Progenitor cell of endocrine pancreas (in vitro differentiated cells): ENCODE results near the gene PRKN. TPM values are rescaled to one million over a fixed set of nuclear protein-coding genes. Genes with fewer than 3 reads are reported as not detected.

Source experiments
- DNase-seq: peaks from one replicate; pipeline ENCODE4 v3.0.0; 2021; ENCODE audit warnings: low spot score; ENCODE audit not compliant: unreplicated experiment
- H3K27ac Mint-ChIP-seq: 2 replicates; pipeline ENCODE4 v1.8.0; 2021; ENCODE audit warnings: mild to moderate bottlenecking, moderate library complexity, mixed read lengths
- H3K27me3 Mint-ChIP-seq: 2 replicates; pipeline ENCODE4 v1.8.0; 2021; ENCODE audit warnings: mixed read lengths
- H3K36me3 Mint-ChIP-seq: 2 replicates; pipeline ENCODE4 v1.8.0; 2022; ENCODE audit warnings: mixed read lengths; ENCODE audit not compliant: insufficient read depth
- H3K4me1 Mint-ChIP-seq: 2 replicates; pipeline ENCODE4 v1.8.0; 2021; ENCODE audit warnings: low read depth, mixed read lengths
- H3K4me3 Mint-ChIP-seq: 2 replicates; pipeline ENCODE4 v1.8.0; 2021; ENCODE audit warnings: low read depth, mild to moderate bottlenecking, moderate library complexity, mixed read lengths
- H3K9me3 Mint-ChIP-seq: 2 replicates; pipeline ENCODE4 v1.8.0; 2021; ENCODE audit warnings: low read depth, mixed read lengths
- CTCF ChIP-seq: fragments of 200-600 bp; sonication (generic); IDR thresholded peaks from one replicate; pipeline ENCODE4 v1.5.0; 2021; ENCODE audit warnings: antibody characterized with exemption, mild to moderate bottlenecking; ENCODE audit not compliant: unreplicated experiment
- total RNA-seq: library from RNA; stranded (reverse); gene quantifications from 2 replicates; pipeline ENCODE4 v1.2.1, GENCODE V29; 2021

PRKN gene
- total RNA-seq, 1 donor from 2014 or later: 4.6 TPM

DNA sequence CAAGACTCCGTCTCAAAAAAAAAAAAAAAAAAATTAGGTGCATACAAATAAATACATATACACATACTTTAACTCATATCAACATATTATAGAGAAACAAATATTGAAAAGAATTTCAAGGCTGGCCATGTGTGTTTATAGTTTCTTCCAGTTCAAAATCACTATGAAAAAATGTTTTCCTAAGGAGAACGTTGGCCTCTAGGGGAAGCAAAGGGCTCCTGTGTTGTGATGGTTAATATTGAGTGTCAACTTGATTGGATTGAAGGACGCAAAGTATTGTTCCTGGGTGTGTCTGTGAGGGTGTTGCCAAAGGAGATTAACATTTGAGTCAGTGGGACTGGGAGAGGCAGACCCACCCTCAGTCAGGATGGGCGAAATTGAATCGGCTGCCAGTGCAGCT lies 1271.7 kb downstream of the PRKN start:
- Mint-ChIP-seq H3K27ac (no peak overlapping the region), H3K9me3 (no peaks in the 10 kb centered on the region), H3K4me3 (no peak overlapping the region), H3K4me1 (no peaks in the 10 kb centered on the region), H3K36me3 (no peaks in the 10 kb centered on the region), H3K27me3 (no peaks in the 10 kb centered on the region)
- no peak for TF ChIP-seq CTCF
- DNase-seq: no peak

- no peak overlapping the region for H3K27ac Mint-ChIP-seq
- no peaks in the 10 kb centered on the region for H3K4me1 Mint-ChIP-seq
- TF ChIP-seq CTCF: no peak
- no peak for DNase-seq
- H3K36me3 Mint-ChIP-seq: no peaks in the 10 kb centered on the region
- no peaks in the 10 kb centered on the region for H3K27me3 Mint-ChIP-seq
- no peaks in the 10 kb centered on the region for H3K9me3 Mint-ChIP-seq
- H3K4me3 Mint-ChIP-seq: no peak overlapping the region
Observed at GRCh38 chr6:161453558-161453957, 1274.0 kb downstream of the PRKN start.

DNA sequence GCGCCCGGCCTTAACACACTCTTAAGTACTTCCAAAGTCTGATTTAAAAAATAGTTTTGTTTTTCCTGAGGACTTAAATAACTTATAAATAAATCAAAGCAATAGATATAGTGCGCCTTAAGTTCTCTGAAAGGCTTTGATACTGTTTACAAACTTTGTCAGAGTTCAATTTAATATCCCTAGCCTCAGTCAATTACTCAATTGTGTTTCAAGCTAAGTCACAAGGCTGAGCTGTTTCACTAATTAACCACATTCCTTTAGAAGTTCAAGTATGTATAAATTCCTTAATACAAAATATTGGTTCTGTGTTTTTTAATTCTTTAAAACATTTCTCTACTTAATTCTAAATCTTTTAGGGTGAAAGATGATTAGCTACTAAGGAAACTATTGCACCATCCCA lies 1275.3 kb downstream of the PRKN start:
- Mint-ChIP-seq H3K27ac (no peak overlapping the region), H3K36me3 (no peaks in the 10 kb centered on the region), H3K9me3 (no peaks in the 10 kb centered on the region), H3K4me1 (no peaks in the 10 kb centered on the region), H3K4me3 (no peak overlapping the region), H3K27me3 (peaks cover 3% of the 10 kb centered on the region)
- no peak for TF ChIP-seq CTCF
- no peak for DNase-seq

DNA sequence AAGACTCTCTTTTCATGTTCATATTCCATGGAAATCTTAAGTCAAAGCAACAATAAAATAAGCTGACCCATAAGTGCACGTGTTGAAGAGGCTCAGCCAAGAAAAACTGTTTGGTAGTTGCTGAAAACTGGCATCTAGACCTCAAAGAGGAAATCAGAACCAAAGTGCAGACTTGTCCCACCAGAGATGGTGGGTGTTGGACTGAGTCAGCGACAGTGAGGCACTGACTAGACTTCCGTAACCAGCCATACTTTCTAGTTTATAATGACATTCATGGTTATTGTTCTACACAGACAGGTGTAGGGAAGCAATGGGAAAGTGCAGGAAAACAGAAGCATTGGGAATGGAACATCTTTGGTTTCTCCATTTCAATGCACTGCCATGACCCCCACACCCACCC lies 1278.0 kb downstream of the PRKN start:
- Mint-ChIP-seq H3K9me3 (no peaks in the 10 kb centered on the region), H3K27me3 (peaks cover 11% of the 10 kb centered on the region), H3K4me3 (no peak overlapping the region), H3K27ac (no peak overlapping the region), H3K4me1 (peaks cover under 1% of the 10 kb centered on the region), H3K36me3 (no peaks in the 10 kb centered on the region)
- DNase-seq: no peak
- TF ChIP-seq CTCF: no peak

- peaks cover 23% of the 10 kb centered on the region for H3K27me3 Mint-ChIP-seq
- DNase-seq: no peak
- no peaks in the 10 kb centered on the region for H3K9me3 Mint-ChIP-seq
- H3K36me3 Mint-ChIP-seq: no peaks in the 10 kb centered on the region
- H3K4me1 Mint-ChIP-seq: peaks cover 3% of the 10 kb centered on the region
- TF ChIP-seq CTCF: no peak
- H3K4me3 Mint-ChIP-seq: no peak overlapping the region
- no peak overlapping the region for H3K27ac Mint-ChIP-seq
Observed at GRCh38 chr6:161446949-161447348, 1280.6 kb downstream of the PRKN start.
